Measurements from ENCODE around the gene CTNND1.

Gene CTNND1

DNA sequence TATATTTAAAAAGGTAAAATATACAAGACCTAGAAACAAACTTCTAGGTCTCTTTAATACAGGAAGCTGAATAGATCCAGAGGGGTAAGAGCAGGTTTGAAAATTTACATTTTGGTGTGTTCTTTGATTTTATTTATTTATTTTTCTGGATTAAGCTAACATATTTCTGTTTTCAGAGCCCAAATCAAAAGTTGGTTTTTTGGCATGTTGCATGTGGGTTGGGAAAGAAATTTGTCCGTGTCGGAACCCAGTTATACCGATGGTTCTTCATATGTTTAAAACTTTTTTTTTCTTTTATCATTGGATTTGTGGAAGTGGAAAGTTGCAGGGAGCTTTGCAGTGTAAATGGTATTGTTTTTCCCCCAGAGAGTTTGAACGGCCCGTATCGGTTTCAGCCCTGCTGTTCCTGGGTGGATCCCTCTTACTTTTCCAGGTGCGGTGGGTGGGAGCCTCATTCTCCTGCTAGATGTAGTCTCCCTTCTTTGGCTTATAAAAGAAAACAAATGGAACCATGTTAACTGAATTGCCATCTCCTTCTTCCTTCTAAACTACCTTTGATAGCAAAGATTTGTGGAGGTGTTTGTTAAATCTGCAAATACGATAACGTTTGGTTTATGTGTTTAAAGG is 746 bp downstream of the CTNND1 start:
- DNase-seq: no peak

DNA sequence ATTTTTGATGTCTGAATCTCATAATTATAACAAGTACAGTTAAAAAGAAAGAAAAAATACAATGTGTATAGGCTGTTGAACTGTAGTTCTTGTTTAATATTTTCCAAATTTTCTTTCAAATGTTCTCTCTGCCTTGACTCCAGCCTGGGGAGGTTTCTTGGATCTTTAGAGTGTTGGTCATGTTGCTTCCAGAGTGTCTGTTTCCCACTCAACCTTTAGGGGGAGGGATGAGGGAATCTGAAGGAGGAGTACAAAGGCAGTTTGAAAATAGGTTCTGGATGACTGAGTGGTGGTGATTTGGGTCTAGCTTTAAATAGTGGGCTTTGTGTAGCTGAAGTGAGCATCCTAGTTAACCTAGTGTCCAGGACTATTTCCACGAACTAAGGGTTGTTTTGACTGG is 2.0 kb downstream of the CTNND1 start:
- no peak for DNase-seq

DNA sequence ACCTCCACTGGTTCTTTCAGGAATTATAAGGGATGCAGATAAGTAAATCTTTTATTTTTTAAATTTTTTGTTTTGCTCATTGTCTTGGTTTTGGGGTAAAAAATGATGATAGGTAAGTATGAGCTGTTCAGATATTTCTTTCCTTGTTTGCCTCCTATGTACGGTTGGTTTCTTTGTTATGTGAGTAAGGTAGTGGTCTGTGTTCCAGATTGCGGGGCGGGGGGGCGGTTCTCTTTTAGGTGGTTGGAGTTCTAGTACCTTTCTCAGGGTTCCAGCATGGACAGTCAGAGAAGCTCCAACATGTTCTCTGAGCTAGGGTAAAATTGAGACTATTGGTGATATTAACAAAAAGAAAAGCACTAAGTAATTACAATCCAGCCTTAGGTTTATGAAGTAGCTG is 2.4 kb downstream of the CTNND1 start:
- no peak for DNase-seq

DNA sequence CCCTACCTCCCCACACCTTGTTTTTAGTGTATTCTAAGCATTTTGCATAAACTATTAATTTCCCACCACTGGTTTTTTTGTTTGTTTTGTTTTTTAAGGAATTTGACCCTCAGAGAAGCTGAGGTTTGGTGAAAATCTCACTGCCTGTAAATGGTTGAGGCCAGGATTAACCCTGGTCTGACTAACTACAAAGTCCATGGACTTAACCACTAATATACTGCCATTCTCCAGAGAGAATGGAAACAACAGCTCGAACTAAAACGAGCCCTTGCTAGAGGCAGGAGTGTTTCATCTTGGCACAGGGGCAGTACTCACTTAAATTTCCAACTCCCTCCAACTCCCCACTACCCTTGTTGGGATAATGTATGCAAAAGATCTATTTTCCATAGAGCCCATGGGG is 3.0 kb downstream of the CTNND1 start:
- no peak for DNase-seq

GRCh38 chr11:57764972-57765371 is 3.4 kb downstream of the CTNND1 start:
- no peak for DNase-seq

DNA sequence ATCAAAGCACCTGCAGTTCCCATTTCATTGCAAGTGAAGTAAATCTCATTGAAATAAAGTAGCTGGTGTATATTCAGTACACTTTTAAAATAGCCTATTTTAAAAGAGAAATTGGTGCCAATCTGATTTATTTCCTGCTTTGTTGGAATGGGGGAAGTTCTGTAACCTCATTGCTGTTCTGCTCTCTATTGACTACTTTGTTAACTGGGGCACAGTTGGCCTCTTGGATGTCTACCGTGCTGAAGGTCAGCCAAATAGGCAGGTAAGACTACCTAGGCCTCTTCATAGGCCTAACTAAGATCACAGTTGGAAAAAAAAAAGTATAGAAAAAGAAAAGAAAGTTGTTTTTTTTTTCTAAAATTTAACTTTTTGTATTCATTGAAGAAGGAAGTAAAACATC is 9.2 kb downstream of the CTNND1 start:
- DNase-seq: no peak

- no peak for DNase-seq
Observed at GRCh38 chr11:57771365-57771764, 9.8 kb downstream of the CTNND1 start.

- DNase-seq: no peak
Observed at GRCh38 chr11:57772562-57772961, 11.0 kb downstream of the CTNND1 start.

DNA sequence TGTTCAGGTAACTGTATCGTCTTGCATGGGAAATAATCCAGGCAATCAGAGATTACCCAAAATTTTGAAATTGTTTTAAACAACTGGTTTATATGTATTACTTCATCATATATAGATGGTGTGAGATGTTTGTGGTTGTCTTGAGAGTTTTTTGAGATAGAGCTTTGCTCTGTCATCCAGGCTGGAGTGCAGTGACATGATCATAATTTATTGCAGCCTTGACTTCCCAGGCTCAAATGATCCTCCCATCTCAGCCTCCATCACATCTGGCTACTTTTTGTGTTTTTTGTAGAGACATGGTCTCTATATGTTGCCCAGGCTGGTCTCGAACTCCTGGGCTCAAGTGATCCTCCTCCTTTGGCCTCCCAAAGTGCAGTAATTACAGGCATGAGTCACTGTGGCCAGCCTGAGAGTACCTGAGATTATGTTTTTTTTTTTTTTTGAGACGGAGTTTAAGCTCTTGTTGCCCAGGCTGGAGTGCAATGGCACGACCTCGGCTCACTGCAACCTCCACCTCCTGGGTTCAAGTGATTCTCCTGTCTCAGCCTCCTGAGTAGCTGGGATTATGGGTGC is 11.5 kb downstream of the CTNND1 start:
- DNase-seq: no peak

DNA sequence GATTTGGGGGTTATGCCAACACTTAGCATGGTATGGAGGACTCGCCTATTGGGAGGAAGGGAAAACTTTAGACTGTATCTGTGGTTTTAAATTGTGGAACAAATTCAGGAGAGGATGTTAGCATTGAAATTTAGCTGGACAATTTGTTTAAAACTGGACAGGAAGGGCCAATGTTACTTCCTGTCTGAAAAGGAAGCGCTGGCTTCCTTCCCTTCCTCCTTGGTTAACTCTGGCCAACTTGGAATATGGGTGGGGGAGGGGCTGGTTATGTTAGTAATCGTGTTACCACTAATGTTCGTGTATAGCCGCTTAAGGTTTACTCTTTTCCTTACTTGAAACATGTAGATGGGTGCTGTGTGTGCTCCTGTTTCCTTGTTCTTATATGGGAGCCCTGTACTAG is 13.9 kb downstream of the CTNND1 start:
- no peak for DNase-seq

DNA sequence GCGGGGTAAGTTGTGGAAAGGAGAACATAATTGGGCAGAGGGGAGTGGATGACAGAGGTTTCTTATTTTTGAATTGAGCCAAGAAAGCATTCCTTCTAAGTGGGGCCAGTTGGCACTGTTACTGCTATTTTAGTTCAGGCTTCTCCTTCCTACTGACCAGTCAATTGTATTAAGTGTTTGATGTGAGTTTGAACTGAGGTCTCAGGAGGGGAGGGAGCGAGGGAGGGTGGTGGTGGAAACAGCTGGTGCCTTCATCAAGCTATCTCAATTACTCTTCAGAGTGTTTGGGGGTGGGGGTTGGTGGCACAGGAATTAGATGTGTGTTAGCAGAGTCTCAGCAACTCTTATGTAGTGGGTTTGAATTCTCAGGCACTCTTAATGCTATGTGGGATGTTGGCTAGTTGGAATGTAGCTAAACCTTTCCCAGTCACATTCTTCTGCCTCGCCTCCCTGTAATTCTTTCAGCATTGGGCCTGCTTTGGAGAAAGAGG is 14.5 kb downstream of the CTNND1 start:
- DNase-seq: no peak

DNA sequence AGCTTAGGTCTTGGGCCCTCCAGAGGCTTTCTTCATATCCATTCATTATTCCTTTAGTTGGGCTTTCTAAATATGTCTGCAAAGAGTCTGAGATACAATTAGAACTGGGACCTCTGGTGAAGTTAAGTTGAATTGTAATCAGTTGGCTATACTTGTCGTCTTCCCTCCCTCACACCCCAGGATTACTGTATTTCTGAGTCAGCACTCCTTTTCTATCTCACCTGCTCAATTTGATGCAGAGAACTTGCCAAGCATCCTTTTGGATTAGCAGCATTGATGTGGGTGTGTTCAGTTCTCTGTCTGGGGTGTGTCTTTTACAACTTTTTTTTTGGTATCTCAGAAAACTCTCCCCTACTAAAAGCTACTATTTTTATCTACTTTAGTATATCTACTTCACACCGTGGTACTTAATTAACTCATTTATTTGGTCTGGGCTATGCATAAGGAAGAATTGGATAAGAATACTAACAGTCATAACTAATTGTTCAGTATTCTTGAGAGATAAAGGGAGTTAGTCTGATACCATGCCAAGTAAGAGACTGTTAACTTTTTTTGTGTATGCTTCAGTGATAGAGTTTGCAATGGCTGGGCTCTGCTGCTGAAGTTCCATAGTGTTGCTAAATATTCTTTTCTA is 15.1 kb downstream of the CTNND1 start:
- DNase-seq: no peak

DNA sequence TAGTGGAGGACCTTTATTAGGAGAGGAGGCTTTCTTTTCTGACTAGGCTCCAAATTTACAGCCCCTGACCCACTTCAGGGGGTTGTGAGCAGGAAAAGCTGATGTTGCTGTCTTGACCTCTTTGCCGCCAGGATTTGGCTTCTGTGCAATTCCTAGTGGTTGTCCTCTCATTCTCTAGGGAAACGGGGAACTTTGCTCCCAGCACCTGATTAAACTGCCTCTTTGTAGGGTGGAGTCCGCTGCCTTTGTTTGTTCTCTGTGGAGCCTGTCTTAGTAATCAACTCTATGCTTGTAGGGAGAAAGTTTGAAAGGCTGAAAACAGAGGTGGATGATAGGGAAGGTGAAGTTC is 16.3 kb downstream of the CTNND1 start:
- DNase-seq: no peak

GRCh38 chr11:57778318-57779037 is 16.9 kb downstream of the CTNND1 start:
- DNase-seq: peak; percentile 81

DNA sequence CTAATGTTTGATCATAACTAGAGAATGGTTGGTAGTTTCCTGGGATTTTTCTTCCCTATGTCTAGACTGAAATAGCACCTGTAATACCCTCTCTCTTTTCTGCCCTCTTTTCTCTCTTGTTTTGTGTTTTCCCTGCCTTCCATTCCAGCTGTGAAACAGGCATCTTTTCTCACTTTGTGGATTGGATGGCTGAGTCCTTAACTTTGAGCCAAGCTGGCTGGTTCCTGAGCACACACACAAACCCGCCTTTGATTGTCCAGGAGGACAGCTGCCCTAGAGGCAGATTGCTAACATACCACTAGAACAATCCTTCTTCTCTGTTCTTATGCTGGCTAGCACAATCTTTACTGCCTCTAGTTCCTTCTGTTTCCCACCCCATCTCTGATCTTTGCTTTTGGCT is 17.7 kb downstream of the CTNND1 start:
- DNase-seq: no peak

DNA sequence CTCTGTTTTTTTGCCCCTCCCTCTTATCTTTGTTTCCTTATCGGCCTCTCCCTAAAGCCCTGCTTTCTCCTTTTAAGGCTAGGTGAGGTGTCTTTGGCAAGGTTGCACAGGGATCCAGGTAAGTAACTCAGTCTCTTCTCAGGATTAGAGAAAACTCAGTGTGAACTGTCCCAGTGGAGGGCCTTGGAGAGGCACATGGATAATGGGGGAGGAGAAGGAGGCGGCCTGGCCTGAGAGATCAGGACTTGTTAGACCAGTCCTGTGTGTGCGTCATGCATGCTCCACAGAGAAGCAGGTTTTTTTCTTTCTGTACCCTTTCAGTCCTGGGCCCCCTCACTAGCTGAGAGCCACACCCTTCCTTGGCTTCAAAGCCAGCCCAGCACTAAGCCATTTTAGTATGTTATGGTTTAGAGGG is 19.9 kb downstream of the CTNND1 start:
- no peak for DNase-seq

DNA sequence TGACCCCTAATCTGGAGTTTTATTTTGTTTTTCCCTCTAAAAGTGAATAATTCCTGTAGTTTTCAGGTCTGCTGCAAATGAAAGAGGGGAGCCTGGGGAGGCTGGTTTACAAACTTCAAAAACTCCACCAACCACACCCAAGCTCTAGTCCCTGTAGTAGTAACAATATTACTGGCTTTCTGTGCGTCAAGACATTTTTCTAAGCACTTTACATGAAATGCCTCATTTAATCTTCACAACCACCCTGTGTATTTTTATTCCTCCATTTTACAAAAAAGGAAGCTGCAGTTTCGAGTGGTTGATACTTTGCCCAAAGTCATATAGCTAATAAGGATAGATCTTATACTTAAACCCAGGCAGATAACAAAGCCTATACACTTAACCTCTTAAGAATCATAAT is 23.5 kb downstream of the CTNND1 start:
- DNase-seq: no peak

- DNase-seq: no peak
Observed at GRCh38 chr11:57786436-57786835, 24.8 kb downstream of the CTNND1 start.

- no peak for DNase-seq
Observed at GRCh38 chr11:57787006-57787604, 25.5 kb downstream of the CTNND1 start.

- DNase-seq: no peak
Observed at GRCh38 chr11:57787920-57788702, 26.5 kb downstream of the CTNND1 start.

DNA sequence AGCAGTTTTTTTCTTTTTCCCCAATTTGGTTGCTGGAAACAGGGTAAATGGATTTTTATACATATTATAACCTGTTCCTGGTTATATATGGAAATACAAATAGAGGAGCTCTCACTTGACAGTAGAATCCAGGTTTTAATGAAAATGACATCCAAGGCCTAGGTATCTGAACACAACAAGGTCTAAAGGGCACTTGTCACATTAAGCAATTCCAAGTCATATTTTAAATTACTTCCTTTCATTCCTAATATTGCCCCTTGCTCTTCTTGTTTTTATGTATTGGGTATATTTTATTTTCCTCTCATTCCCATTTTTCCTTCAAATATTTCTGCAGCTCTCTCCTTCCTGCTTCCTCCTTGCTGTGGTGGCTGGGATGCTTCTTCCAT is 27.1 kb downstream of the CTNND1 start:
- DNase-seq: no peak

DNA sequence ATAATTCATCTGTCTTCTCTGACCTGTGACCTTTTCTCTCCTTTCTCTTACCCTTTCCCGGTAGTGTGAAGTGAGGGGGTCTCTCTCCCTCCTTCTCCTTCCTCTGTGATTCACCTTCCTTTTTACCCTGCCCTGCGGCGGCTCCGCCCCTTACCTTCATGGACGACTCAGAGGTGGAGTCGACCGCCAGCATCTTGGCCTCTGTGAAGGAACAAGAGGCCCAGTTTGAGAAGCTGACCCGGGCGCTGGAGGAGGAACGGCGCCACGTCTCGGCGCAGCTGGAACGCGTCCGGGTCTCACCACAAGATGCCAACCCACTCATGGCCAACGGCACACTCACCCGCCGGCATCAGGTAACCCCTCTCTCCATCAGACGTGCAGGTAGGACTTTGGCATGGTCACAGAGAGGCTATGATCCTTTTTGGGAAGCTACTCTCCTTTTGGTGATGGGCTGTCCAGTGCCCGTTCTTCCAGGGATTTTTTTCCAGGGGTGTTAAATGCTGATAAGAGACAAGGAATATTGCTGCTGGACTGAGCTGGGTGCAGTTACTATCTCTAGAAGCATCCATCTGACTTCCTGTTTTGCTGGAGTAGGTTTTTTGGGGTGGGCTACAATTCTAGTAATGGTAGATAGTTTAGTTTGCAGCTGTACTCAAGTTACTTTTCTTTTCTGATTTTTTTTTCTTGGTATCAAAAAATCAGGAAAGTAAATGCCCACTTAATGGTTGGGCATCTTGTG is 29.9 kb downstream of the CTNND1 start:
- no peak for DNase-seq
